SK-N-MC (cell line): ENCODE data around the gene ZFX.

ENCODE experiments used
- EZH2 ChIP-seq: fragments of 200-600 bp; sonication (generic); IDR thresholded peaks from one replicate; pipeline ENCODE4 v1.6.1; 2017; ENCODE audit warnings: antibody characterized with exemption
- FOXP2 ChIP-seq: optimal IDR thresholded peaks from 2 replicates; pipeline ENCODE3; 2011; ENCODE audit warnings: mild to moderate bottlenecking, moderate library complexity; ENCODE audit not compliant: insufficient read depth; ENCODE audit errors: extremely low read length, control extremely low read depth
- POLR2AphosphoS5 ChIP-seq: IDR thresholded peaks from 2 replicates; pipeline ENCODE4 v1.6.1; 2012; ENCODE audit warnings: mild to moderate bottlenecking, low read depth, low read length, borderline replicate concordance

- TF ChIP-seq POLR2AphosphoS5, result no peak
- TF ChIP-seq EZH2, result no peak
- TF ChIP-seq FOXP2, result no peak
These were observed 40.0 kb downstream of the ZFX start for GRCh38 chrX:24189490-24189889.
